CD8-positive, alpha-beta memory T cell (primary cell): ENCODE measurements around the gene GSTT4. TPM values are rescaled to one million over a fixed set of nuclear protein-coding genes. Genes with fewer than 3 reads are reported as not detected.
"Not testable (repeated sequence)": the region's sequence is repeated elsewhere in the genome, so short reads cannot be mapped to it uniquely, and the experiment has no call there.

Experiments
- CTCF ChIA-PET: fragments of 350-600 bp; sonication (Branson Sonifier 250); formaldehyde crosslinking; loops from one replicate; lab custom pipeline; 2021; ENCODE audit warnings: antibody characterized with exemption; lab: Charles Lee
- POLR2A ChIA-PET: fragments of 350-600 bp; sonication (Branson Sonifier 250); formaldehyde crosslinking; loops from one replicate; lab custom pipeline; 2021; ENCODE audit warnings: antibody characterized with exemption; lab: Charles Lee
- DNase-seq, 5 donors: peaks; one replicate each; pipeline versions ENCODE4 v3.0.0 to v3.0.0-alpha.2; 2020 to 2022; ENCODE audit warnings: mixed read lengths in 1 of 5
- H3K27ac ChIP-seq: one replicate; pipeline ENCODE4 v1.7.0; 2013; ENCODE audit warnings: low read depth, mild to moderate bottlenecking, low read length, moderate library complexity
- H3K27me3 ChIP-seq: 2 replicates; pipeline ENCODE4 v1.7.0; 2013; ENCODE audit warnings: low read length, mild to moderate bottlenecking; ENCODE audit not compliant: insufficient read depth, poor library complexity, severe bottlenecking
- H3K36me3 ChIP-seq: 2 replicates; pipeline ENCODE4 v1.7.0; 2013; ENCODE audit warnings: mild to moderate bottlenecking, low read length, moderate library complexity; ENCODE audit not compliant: insufficient read depth
- H3K4me1 ChIP-seq: 2 replicates; pipeline ENCODE4 v1.7.0; 2013; ENCODE audit warnings: mild to moderate bottlenecking, low read length, moderate library complexity; ENCODE audit not compliant: insufficient read depth
- H3K4me3 ChIP-seq: 2 replicates; pipeline ENCODE4 v1.7.0; 2013; ENCODE audit warnings: mild to moderate bottlenecking, low read length
- H3K9me3 ChIP-seq: 2 replicates; pipeline ENCODE4 v1.7.0; 2013; ENCODE audit warnings: mild to moderate bottlenecking, low read length
- H3K27ac Mint-ChIP-seq, 8 donors: one replicate each; pipeline ENCODE4 v1.8.0; 2020 to 2021; ENCODE audit warnings: mixed read lengths in 8 of 8, mild to moderate bottlenecking in 6 of 8, inconsistent platforms in 3 of 8, moderate library complexity in 3 of 8
- H3K27me3 Mint-ChIP-seq, 2 donors: one replicate each; pipeline ENCODE4 v1.8.0; 2020 to 2021; ENCODE audit warnings: mixed read lengths in 2 of 2, mild to moderate bottlenecking in 1 of 2, moderate library complexity in 1 of 2
- H3K36me3 Mint-ChIP-seq, 3 donors: one replicate each; pipeline ENCODE4 v1.8.0; 2020 to 2021; ENCODE audit warnings: mixed read lengths in 3 of 3, inconsistent platforms in 1 of 3, mild to moderate bottlenecking in 1 of 3
- H3K4me1 Mint-ChIP-seq, 3 donors: one replicate each; pipeline ENCODE4 v1.8.0; 2020 to 2021; ENCODE audit warnings: mixed read lengths in 3 of 3, inconsistent platforms in 1 of 3, mild to moderate bottlenecking in 1 of 3
- H3K4me3 Mint-ChIP-seq, 7 donors: one replicate each; pipeline ENCODE4 v1.8.0; 2020 to 2021; ENCODE audit warnings: mixed read lengths in 7 of 7, mild to moderate bottlenecking in 6 of 7, moderate library complexity in 4 of 7, inconsistent platforms in 2 of 7
- H3K9me3 Mint-ChIP-seq, 5 donors: one replicate each; pipeline ENCODE4 v1.8.0; 2020 to 2022; ENCODE audit warnings: mixed read lengths in 5 of 5, mild to moderate bottlenecking in 3 of 5, moderate library complexity in 2 of 5, inconsistent platforms in 1 of 5
- polyA plus RNA-seq: library from polyadenylated mRNA; unstranded; fragments of 300-500 nt; fragmentation: Illumina TruSeq; gene quantifications from one replicate; pipeline ENCODE4 v1.2.3, GENCODE V29; 2021
- total RNA-seq, 2 experiments: library from RNA; stranded (reverse); gene quantifications; one replicate each; pipeline ENCODE4 v1.2.3, GENCODE V29; 2021

The GSTT4 gene
- total and polyA plus RNA-seq, 3 experiments from 2014 or later, result not detected

DNA sequence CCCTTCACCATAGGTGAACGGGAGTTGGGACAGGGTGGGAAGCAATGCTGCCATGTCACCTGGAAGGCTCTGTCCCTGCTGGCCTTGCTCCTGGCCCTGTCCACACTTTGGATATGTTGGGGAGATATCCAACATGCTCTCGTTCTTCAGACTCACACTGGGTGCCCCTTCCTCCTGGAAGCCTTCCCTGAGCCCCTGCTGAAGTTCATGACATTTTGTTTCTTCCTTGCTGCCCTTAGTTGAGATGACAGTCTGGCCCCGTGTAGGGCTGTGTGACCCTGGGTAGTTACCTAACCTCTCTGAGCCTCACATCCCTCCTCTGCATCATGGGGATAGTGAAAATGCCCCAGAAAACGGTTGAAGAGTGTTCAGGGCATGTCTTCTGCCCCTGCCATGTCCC lies 51.8 kb downstream of the GSTT4 start:
- H3K27me3 ChIP-seq, DNase-seq, H3K4me3 Mint-ChIP-seq, H3K27ac Mint-ChIP-seq, H3K36me3 ChIP-seq, H3K36me3 Mint-ChIP-seq, H3K4me1 Mint-ChIP-seq, H3K4me1 ChIP-seq, POLR2A ChIA-PET, H3K27ac ChIP-seq, H3K4me3 ChIP-seq, H3K27me3 Mint-ChIP-seq, H3K9me3 Mint-ChIP-seq, H3K9me3 ChIP-seq, CTCF ChIA-PET: not testable (repeated sequence)

- POLR2A ChIA-PET, H3K4me3 Mint-ChIP-seq: not testable (repeated sequence)
- peak overlapping the region in 1 of 8 donors; percentile 33 for H3K27ac Mint-ChIP-seq
Observed at GRCh38 chr22:23952794-23953405, 52.4 kb downstream of the GSTT4 start.

GRCh38 chr22:23951383-23951782 lies 53.9 kb downstream of the GSTT4 start:
- H3K27ac Mint-ChIP-seq, result peak overlapping the region in 1 of 8 donors; percentile 78
- H3K9me3 Mint-ChIP-seq, H3K27me3 ChIP-seq, H3K4me1 Mint-ChIP-seq, H3K4me3 Mint-ChIP-seq, H3K27ac ChIP-seq, H3K4me1 ChIP-seq, H3K9me3 ChIP-seq, POLR2A ChIA-PET, H3K36me3 ChIP-seq, DNase-seq, H3K27me3 Mint-ChIP-seq, H3K4me3 ChIP-seq, H3K36me3 Mint-ChIP-seq, CTCF ChIA-PET: not testable (repeated sequence)

More at GRCh38 chr22:23952794-23953405, 52.4 kb downstream of the GSTT4 start:
- H3K4me1 Mint-ChIP-seq, H3K9me3 ChIP-seq, H3K27ac ChIP-seq, CTCF ChIA-PET, H3K36me3 Mint-ChIP-seq, H3K4me3 ChIP-seq, H3K27me3 Mint-ChIP-seq, H3K9me3 Mint-ChIP-seq, H3K4me1 ChIP-seq, H3K27me3 ChIP-seq, H3K36me3 ChIP-seq, DNase-seq: not testable (repeated sequence)

DNA sequence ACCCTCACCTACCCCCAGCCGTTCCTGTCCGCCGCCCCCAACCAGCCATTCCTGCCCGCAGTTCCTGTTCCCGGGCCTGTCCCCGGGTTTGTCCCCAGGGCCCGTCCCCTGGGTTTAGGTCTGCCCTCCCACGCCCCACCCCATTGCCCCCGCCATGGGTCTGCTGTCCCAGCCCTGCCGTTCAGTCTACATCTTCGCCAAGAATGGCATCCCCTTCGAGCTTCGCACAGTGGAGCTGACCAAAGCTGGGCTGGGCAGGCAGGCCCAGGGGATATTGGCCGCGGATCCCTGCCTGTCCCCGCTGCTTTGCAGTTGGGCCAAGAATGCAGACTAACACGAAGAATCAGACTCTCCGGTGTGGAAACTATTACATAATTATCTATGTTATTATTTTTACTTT lies 55.5 kb downstream of the GSTT4 start:
- H3K27ac Mint-ChIP-seq, H3K27ac ChIP-seq, CTCF ChIA-PET, H3K4me1 ChIP-seq, H3K9me3 ChIP-seq, H3K27me3 Mint-ChIP-seq, DNase-seq, H3K4me3 ChIP-seq, H3K4me1 Mint-ChIP-seq, H3K9me3 Mint-ChIP-seq, POLR2A ChIA-PET, H3K36me3 ChIP-seq, H3K36me3 Mint-ChIP-seq, H3K4me3 Mint-ChIP-seq, H3K27me3 ChIP-seq: not testable (repeated sequence)

Other genes starting within 250 kb of the GSTT4 start
- under 1 TPM; 0.81 to 0.93 TPM for gene C22orf15, start 242.5 kb downstream of the GSTT4 start, total RNA-seq
- 0.75 TPM for gene C22orf15, start 242.5 kb downstream of the GSTT4 start, polyA plus RNA-seq
- gene CHCHD10, start 237.5 kb downstream of the GSTT4 start, total RNA-seq, result 100 to 1,000 TPM; 172 to 186 TPM
- 34.0 TPM for gene CHCHD10, start 237.5 kb downstream of the GSTT4 start, polyA plus RNA-seq
- 1 to 10 TPM in 1 of 2 experiments, under 1 TPM in 1; 0.90 to 1.6 TPM for gene MMP11, start 232.6 kb downstream of the GSTT4 start, total RNA-seq
- 1.9 TPM for gene MMP11, start 232.6 kb downstream of the GSTT4 start, polyA plus RNA-seq
- 100 to 1,000 TPM; 113 to 120 TPM for gene SMARCB1, start 218.5 kb downstream of the GSTT4 start, total RNA-seq
- gene SMARCB1, start 218.5 kb downstream of the GSTT4 start, polyA plus RNA-seq, result 40.4 TPM
- gene DERL3, start 166.4 kb downstream of the GSTT4 start, total RNA-seq, result 1 to 10 TPM; 5.4 to 5.8 TPM
- gene DERL3, start 166.4 kb downstream of the GSTT4 start, polyA plus RNA-seq, result 0.28 TPM
- 1 to 10 TPM; 7.1 to 9.0 TPM for gene SLC2A11, start 147.6 kb downstream of the GSTT4 start, total RNA-seq
- gene SLC2A11, start 147.6 kb downstream of the GSTT4 start, polyA plus RNA-seq, result 5.2 TPM
- gene MIF, start 111.1 kb downstream of the GSTT4 start, total RNA-seq, result 100 to 1,000 TPM; 804 to 830 TPM
- gene MIF, start 111.1 kb downstream of the GSTT4 start, polyA plus RNA-seq, result 1,220 TPM
- not detected for gene GSTT2B, start 44.3 kb downstream of the GSTT4 start, total RNA-seq
- gene GSTT2B, start 44.3 kb downstream of the GSTT4 start, polyA plus RNA-seq, result not detected
- not detected for gene DDTL, start 38.6 kb downstream of the GSTT4 start, total RNA-seq
- gene DDTL, start 38.6 kb downstream of the GSTT4 start, polyA plus RNA-seq, result 2.4 TPM
- gene DDT, start 31.0 kb downstream of the GSTT4 start, total RNA-seq, result 10 to 100 TPM; 84.5 to 88.2 TPM
- 109 TPM for gene DDT, start 31.0 kb downstream of the GSTT4 start, polyA plus RNA-seq
- not detected for gene GSTT2, start 25.3 kb downstream of the GSTT4 start, total RNA-seq
- gene GSTT2, start 25.3 kb downstream of the GSTT4 start, polyA plus RNA-seq, result not detected
- gene CABIN1, start 5.9 kb upstream of the GSTT4 start, total RNA-seq, result 10 to 100 TPM; 69.0 to 71.6 TPM
- gene CABIN1, start 5.9 kb upstream of the GSTT4 start, polyA plus RNA-seq, result 13.0 TPM
- under 1 TPM; 0.31 to 0.48 TPM for gene SUSD2, start 176.0 kb upstream of the GSTT4 start, total RNA-seq
- not detected for gene SUSD2, start 176.0 kb upstream of the GSTT4 start, polyA plus RNA-seq
- gene GGT5, start 239.6 kb upstream of the GSTT4 start, total RNA-seq, result not detected
- gene GGT5, start 239.6 kb upstream of the GSTT4 start, polyA plus RNA-seq, result not detected